Smooth muscle cell (in vitro differentiated cells): Measurements from ENCODE around the gene KLHL4. TPM values are rescaled to one million over a fixed set of nuclear protein-coding genes. Genes with fewer than 3 reads are reported as not detected.

ENCODE experiments used
- DNase-seq: peaks from one replicate; lab custom pipeline; 2025; ENCODE audit not compliant: unreplicated experiment; lab: John Stamatoyannopoulos, UW
- H2AFZ ChIP-seq: fragments of 200-600 bp; sonication (generic); 2 replicates; pipeline ENCODE4 v1.6.0; 2016; ENCODE audit warnings: antibody characterized with exemption, low read depth, mild to moderate bottlenecking
- H3F3A ChIP-seq: fragments of 200-600 bp; sonication (generic); 2 replicates; pipeline ENCODE4 v1.6.0; 2017; ENCODE audit warnings: antibody characterized with exemption, low read depth
- H3K27ac ChIP-seq: fragments of 200-600 bp; sonication (generic); 2 replicates; pipeline ENCODE4 v1.5.1; 2016; ENCODE audit warnings: low read depth, mild to moderate bottlenecking
- H3K27me3 ChIP-seq: fragments of 200-600 bp; sonication (generic); 2 replicates; pipeline ENCODE4 v1.6.1; 2016; ENCODE audit warnings: low read depth, mild to moderate bottlenecking
- H3K36me3 ChIP-seq: fragments of 200-600 bp; sonication (generic); 2 replicates; pipeline ENCODE4 v1.5.1; 2016; ENCODE audit warnings: low read depth
- H3K4me1 ChIP-seq: fragments of 200-600 bp; sonication (generic); 2 replicates; pipeline ENCODE4 v1.5.1; 2016; ENCODE audit warnings: low read depth
- H3K4me2 ChIP-seq: fragments of 200-600 bp; sonication (generic); 2 replicates; pipeline ENCODE4 v1.6.0; 2016; ENCODE audit warnings: mild to moderate bottlenecking
- H3K4me3 ChIP-seq: fragments of 200-600 bp; sonication (generic); 2 replicates; pipeline ENCODE4 v1.5.1; 2016; ENCODE audit warnings: mild to moderate bottlenecking
- H3K79me2 ChIP-seq: fragments of 200-600 bp; sonication (generic); 2 replicates; pipeline ENCODE4 v1.6.0; 2016; ENCODE audit warnings: low read depth, mild to moderate bottlenecking
- H3K9ac ChIP-seq: fragments of 200-600 bp; sonication (generic); 2 replicates; pipeline ENCODE4 v1.6.0; 2016; ENCODE audit warnings: low read depth
- H3K9me3 ChIP-seq: fragments of 200-600 bp; sonication (generic); replicated peaks from 2 replicates; pipeline ENCODE4 v1.5.1; 2016; ENCODE audit warnings: low read depth
- H4K20me1 ChIP-seq: fragments of 200-600 bp; sonication (generic); 2 replicates; pipeline ENCODE4 v1.6.0; 2016; ENCODE audit warnings: low read depth
- WGBS: methylation state at CpG from one replicate; pipeline ENCODE4 v1.1.7; 2016; ENCODE audit warnings: low lambda C conversion rate; 5-methylcytosine and 5-hydroxymethylcytosine counted together
- polyA plus RNA-seq: library from polyadenylated mRNA; unstranded; fragments of >200 nt; fragmentation: Nextera tagmentation; extraction: Ambion mirVana; gene quantifications from 2 replicates; pipeline ENCODE4 v1.2.1, GENCODE V29; 2016
- total RNA-seq: library from RNA; depleted of rRNA; stranded (reverse); fragments of >200 nt; gene quantifications from 2 replicates; pipeline ENCODE4 v1.2.3, GENCODE V29; 2014
- TF ChIP-seq, protein P1 (sequence below): fragments of 200-600 bp; sonication (generic); IDR thresholded peaks from 2 replicates; pipeline ENCODE4 v1.5.1; 2017; ENCODE audit warnings: borderline replicate concordance, mild to moderate bottlenecking, antibody characterized with exemption; ENCODE audit not compliant: insufficient read depth, poor library complexity, severe bottlenecking

KLHL4 gene
- total and polyA plus RNA-seq, 2 experiments from 2014 or later, result 10.7 to 13.5 TPM

DNA sequence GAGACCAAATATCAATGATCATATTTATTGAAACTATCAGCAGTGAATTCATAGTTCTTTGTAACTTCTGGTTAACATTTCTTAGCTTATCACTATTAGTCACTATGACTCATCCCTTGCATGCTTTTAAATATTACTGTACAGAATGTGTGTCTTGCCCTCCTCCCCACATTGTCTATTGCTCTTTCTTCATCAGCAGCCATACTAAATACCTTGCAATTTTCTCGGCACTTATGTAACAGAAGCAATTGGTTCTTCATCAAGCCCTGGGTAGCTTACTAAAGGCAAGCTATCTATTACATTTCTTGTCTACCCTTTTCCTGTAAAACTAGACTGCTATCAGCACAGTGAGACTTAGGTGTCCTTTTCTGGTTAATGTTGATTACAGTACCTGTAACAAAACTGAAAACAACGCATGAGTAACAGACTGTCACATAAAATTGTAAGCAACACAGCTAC is 8.2 kb downstream of the KLHL4 start:
- H3F3A ChIP-seq, result no peaks in the 10 kb centered on the region
- H3K27me3 ChIP-seq, result no peaks in the 10 kb centered on the region
- peak overlapping the region; percentile 82 for H3K27ac ChIP-seq
- H3K79me2 ChIP-seq, result peaks cover 7% of the 10 kb centered on the region
- H3K9me3 ChIP-seq, result no peaks in the 10 kb centered on the region
- H3K9ac ChIP-seq, result no peak overlapping the region
- H2AFZ ChIP-seq, result no peak overlapping the region
- H3K4me1 ChIP-seq, result peaks cover 4% of the 10 kb centered on the region
- no peaks in the 10 kb centered on the region for H3K36me3 ChIP-seq
- H3K4me2 ChIP-seq, result peak overlapping the region; percentile 71
- H4K20me1 ChIP-seq, result no peaks in the 10 kb centered on the region
- no peak for DNase-seq
- 32% methylated on average over 2 of the region's 2 CpGs for WGBS
- H3K4me3 ChIP-seq, result no peak overlapping the region
- TF ChIP-seq, protein P1, sequence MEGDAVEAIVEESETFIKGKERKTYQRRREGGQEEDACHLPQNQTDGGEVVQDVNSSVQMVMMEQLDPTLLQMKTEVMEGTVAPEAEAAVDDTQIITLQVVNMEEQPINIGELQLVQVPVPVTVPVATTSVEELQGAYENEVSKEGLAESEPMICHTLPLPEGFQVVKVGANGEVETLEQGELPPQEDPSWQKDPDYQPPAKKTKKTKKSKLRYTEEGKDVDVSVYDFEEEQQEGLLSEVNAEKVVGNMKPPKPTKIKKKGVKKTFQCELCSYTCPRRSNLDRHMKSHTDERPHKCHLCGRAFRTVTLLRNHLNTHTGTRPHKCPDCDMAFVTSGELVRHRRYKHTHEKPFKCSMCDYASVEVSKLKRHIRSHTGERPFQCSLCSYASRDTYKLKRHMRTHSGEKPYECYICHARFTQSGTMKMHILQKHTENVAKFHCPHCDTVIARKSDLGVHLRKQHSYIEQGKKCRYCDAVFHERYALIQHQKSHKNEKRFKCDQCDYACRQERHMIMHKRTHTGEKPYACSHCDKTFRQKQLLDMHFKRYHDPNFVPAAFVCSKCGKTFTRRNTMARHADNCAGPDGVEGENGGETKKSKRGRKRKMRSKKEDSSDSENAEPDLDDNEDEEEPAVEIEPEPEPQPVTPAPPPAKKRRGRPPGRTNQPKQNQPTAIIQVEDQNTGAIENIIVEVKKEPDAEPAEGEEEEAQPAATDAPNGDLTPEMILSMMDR, result no peak

GRCh38 chrX:87526281-87526680 is 8.7 kb downstream of the KLHL4 start:
- peaks cover 7% of the 10 kb centered on the region for H3K79me2 ChIP-seq
- no peaks in the 10 kb centered on the region for H4K20me1 ChIP-seq
- H3K4me3 ChIP-seq, result no peak overlapping the region
- H3K9ac ChIP-seq, result no peak overlapping the region
- WGBS, result 60% methylated on average over 2 of the region's 2 CpGs
- no peaks in the 10 kb centered on the region for H3K27me3 ChIP-seq
- no peak overlapping the region for H2AFZ ChIP-seq
- no peak for DNase-seq
- H3K27ac ChIP-seq, result peak overlapping the region; percentile 82
- peak overlapping the region; percentile 71 for H3K4me2 ChIP-seq
- TF ChIP-seq, protein P1, result no peak
- no peaks in the 10 kb centered on the region for H3F3A ChIP-seq
- H3K4me1 ChIP-seq, result peaks cover 4% of the 10 kb centered on the region
- no peaks in the 10 kb centered on the region for H3K9me3 ChIP-seq
- no peaks in the 10 kb centered on the region for H3K36me3 ChIP-seq

- TF ChIP-seq, protein P1, result no peak
- no peaks in the 10 kb centered on the region for H3K27me3 ChIP-seq
- no peaks in the 10 kb centered on the region for H3K36me3 ChIP-seq
- H3K4me2 ChIP-seq, result no peak overlapping the region
- WGBS, result 83% methylated on average over 10 of the region's 10 CpGs
- H3K27ac ChIP-seq, result no peak overlapping the region
- peaks cover 4% of the 10 kb centered on the region for H3K4me1 ChIP-seq
- H3F3A ChIP-seq, result no peaks in the 10 kb centered on the region
- H3K9ac ChIP-seq, result no peak overlapping the region
- H3K79me2 ChIP-seq, result no peaks in the 10 kb centered on the region
- H3K9me3 ChIP-seq, result no peaks in the 10 kb centered on the region
- no peak overlapping the region for H2AFZ ChIP-seq
- no peak for DNase-seq
- no peaks in the 10 kb centered on the region for H4K20me1 ChIP-seq
- H3K4me3 ChIP-seq, result no peak overlapping the region
These were observed 10.9 kb downstream of the KLHL4 start for GRCh38 chrX:87528487-87528886.

- peak overlapping the region; percentile 56 for H2AFZ ChIP-seq
- H3F3A ChIP-seq, result no peaks in the 10 kb centered on the region
- peak overlapping the region; percentile 60 for H3K9ac ChIP-seq
- H3K27ac ChIP-seq, result peak overlapping the region; percentile 82
- no peaks in the 10 kb centered on the region for H3K36me3 ChIP-seq
- peak overlapping the region; percentile 75 for H3K4me2 ChIP-seq
- no peaks in the 10 kb centered on the region for H3K27me3 ChIP-seq
- TF ChIP-seq, protein P1, result no peak
- H3K4me3 ChIP-seq, result no peak overlapping the region
- H3K4me1 ChIP-seq, result peaks cover 17% of the 10 kb centered on the region
- no peak for DNase-seq
- H3K9me3 ChIP-seq, result no peaks in the 10 kb centered on the region
- H4K20me1 ChIP-seq, result no peaks in the 10 kb centered on the region
- 29% methylated on average over 1 of the region's 1 CpG for WGBS
- H3K79me2 ChIP-seq, result no peaks in the 10 kb centered on the region
These were observed 54.4 kb downstream of the KLHL4 start for GRCh38 chrX:87571964-87572363.
